ENCODE measurements around the gene DNASE2.

Gene DNASE2

GRCh38 chr19:12843999-12844732, 37.1 kb downstream of the DNASE2 start:
- no peak for DNase-seq
- H3K4me3 ChIP-seq (ENCODE audit: low read length), result no peak overlapping the region
- no peaks in the 10 kb centered on the region for H4K20me1 ChIP-seq (ENCODE audit: insufficient read depth, low read length)
- no peaks in the 10 kb centered on the region for H3F3A ChIP-seq (ENCODE audit: insufficient read depth, low read length)
- peaks cover 79% of the 10 kb centered on the region for H3K27me3 ChIP-seq (replicated peaks; ENCODE audit: insufficient read depth, low read length)
- TF ChIP-seq EZH2 (optimal IDR thresholded peaks at IDR 0.05; ENCODE audit: low read depth, low read length), result no peak
- TF ChIP-seq CTCF (IDR thresholded peaks at IDR 0.05; ENCODE audit: low read length), result no peak
- TF ChIP-seq EZH2phosphoT487 (IDR thresholded peaks at IDR 0.05; ENCODE audit: low read length), result no peak
- no peak overlapping the region for H3K27ac ChIP-seq (ENCODE audit: low read length)
- no peak overlapping the region for H3K4me2 ChIP-seq (ENCODE audit: low read depth, low read length)
- H3K9ac ChIP-seq (ENCODE audit: low read length), result no peak overlapping the region
- H2AFZ ChIP-seq (ENCODE audit: low read length), result no peak overlapping the region
- peaks cover 8% of the 10 kb centered on the region; the same call in 1 of the 2 replicates for H3K4me1 ChIP-seq (ENCODE audit: low read length)
- H3K9me2 ChIP-seq (replicated peaks; ENCODE audit: insufficient read depth, low read length), result no peaks in the 10 kb centered on the region
- no peaks in the 10 kb centered on the region for H3K9me3 ChIP-seq (replicated peaks; ENCODE audit: insufficient read depth, low read length)
- H3K79me2 ChIP-seq (ENCODE audit: low read length), result no peaks in the 10 kb centered on the region
- H3K36me3 ChIP-seq (replicated peaks; ENCODE audit: insufficient read depth, low read length), result no peaks in the 10 kb centered on the region

DNA sequence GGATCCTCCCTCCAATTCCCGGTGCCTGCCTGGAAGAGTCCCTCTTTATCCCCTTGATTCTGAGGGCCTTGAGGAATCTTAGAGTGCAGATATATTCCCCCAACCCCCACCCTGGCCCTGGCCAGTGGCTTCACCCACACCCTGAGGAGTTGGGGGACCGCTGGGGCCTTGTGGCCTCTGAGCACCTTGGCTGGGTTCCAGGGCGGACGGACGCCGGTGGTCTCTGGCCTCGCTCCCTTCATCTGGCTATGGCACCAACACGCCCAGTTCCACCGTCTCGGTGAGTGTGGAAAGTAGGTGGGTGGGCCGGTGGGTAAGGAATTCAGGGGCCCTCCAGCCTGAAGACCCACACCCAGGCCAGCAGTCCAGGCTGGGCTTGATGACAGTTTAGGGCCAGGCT, 37.9 kb downstream of the DNASE2 start:
- H3K36me3 ChIP-seq (replicated peaks; ENCODE audit: insufficient read depth, low read length), result no peaks in the 10 kb centered on the region
- no peak overlapping the region for H3K9ac ChIP-seq (ENCODE audit: low read length)
- no peaks in the 10 kb centered on the region for H3K9me2 ChIP-seq (replicated peaks; ENCODE audit: insufficient read depth, low read length)
- H3K4me2 ChIP-seq (ENCODE audit: low read depth, low read length), result no peak overlapping the region
- no peaks in the 10 kb centered on the region for H3F3A ChIP-seq (ENCODE audit: insufficient read depth, low read length)
- H3K79me2 ChIP-seq (ENCODE audit: low read length), result no peaks in the 10 kb centered on the region
- H3K4me1 ChIP-seq (ENCODE audit: low read length), result peaks cover 8% of the 10 kb centered on the region; the same call in 1 of the 2 replicates
- TF ChIP-seq EZH2phosphoT487 (IDR thresholded peaks at IDR 0.05; ENCODE audit: low read length) (no peak), CTCF (IDR thresholded peaks at IDR 0.05; ENCODE audit: low read length) (no peak), EZH2 (optimal IDR thresholded peaks at IDR 0.05; ENCODE audit: low read depth, low read length) (no peak)
- no peak overlapping the region for H3K27ac ChIP-seq (ENCODE audit: low read length)
- no peak for DNase-seq
- H3K4me3 ChIP-seq (ENCODE audit: low read length), result no peak overlapping the region
- H3K9me3 ChIP-seq (replicated peaks; ENCODE audit: insufficient read depth, low read length), result no peaks in the 10 kb centered on the region
- H4K20me1 ChIP-seq (ENCODE audit: insufficient read depth, low read length), result no peaks in the 10 kb centered on the region
- H3K27me3 ChIP-seq (replicated peaks; ENCODE audit: insufficient read depth, low read length), result peaks cover 84% of the 10 kb centered on the region
- no peak overlapping the region for H2AFZ ChIP-seq (ENCODE audit: low read length)

- Histone ChIP-seq H3F3A (ENCODE audit: insufficient read depth, low read length) (no peaks in the 10 kb centered on the region), H3K9ac (ENCODE audit: low read length) (no peak overlapping the region), H3K79me2 (ENCODE audit: low read length) (no peaks in the 10 kb centered on the region), H3K9me2 (replicated peaks; ENCODE audit: insufficient read depth, low read length) (no peaks in the 10 kb centered on the region), H3K36me3 (replicated peaks; ENCODE audit: insufficient read depth, low read length) (no peaks in the 10 kb centered on the region), H3K27me3 (replicated peaks; ENCODE audit: insufficient read depth, low read length) (peaks cover 90% of the 10 kb centered on the region), H4K20me1 (ENCODE audit: insufficient read depth, low read length) (no peaks in the 10 kb centered on the region), H3K27ac (ENCODE audit: low read length) (no peak overlapping the region), H3K4me1 (ENCODE audit: low read length) (peaks cover 3% of the 10 kb centered on the region; the same call in 1 of the 2 replicates), H3K4me2 (ENCODE audit: low read depth, low read length) (no peak overlapping the region), H3K9me3 (replicated peaks; ENCODE audit: insufficient read depth, low read length) (no peaks in the 10 kb centered on the region), H3K4me3 (ENCODE audit: low read length) (no peak overlapping the region), H2AFZ (ENCODE audit: low read length) (no peak overlapping the region)
- DNase-seq, result no peak
- TF ChIP-seq CTCF (IDR thresholded peaks at IDR 0.05; ENCODE audit: low read length), result no peak
- TF ChIP-seq EZH2phosphoT487 (IDR thresholded peaks at IDR 0.05; ENCODE audit: low read length), result no peak
- no peak for TF ChIP-seq EZH2 (optimal IDR thresholded peaks at IDR 0.05; ENCODE audit: low read depth, low read length)
Observed at GRCh38 chr19:12842511-12842910, 38.7 kb downstream of the DNASE2 start.
